ENCODE data around the gene ARHGAP40.

The ARHGAP40 gene

DNA sequence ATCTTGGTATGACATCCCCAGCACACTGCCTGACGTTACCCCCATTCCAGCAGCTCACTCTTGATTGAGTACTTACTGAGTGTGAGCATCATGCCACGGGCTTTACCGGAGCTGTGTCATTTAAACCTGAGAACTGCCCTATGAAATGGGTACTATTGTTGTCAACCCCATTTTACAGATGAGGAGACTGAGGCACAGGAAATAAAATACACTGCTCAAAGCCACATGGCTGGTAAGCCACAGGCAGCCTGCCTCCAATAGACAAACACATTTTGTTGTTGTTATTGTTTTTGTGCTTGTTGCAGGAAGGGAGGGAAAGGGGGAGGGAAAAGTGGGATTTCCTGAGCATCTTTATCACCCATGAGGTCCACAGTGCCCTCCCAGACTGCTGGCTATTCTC lies 69.2 kb downstream of the ARHGAP40 start:
- H3K27ac ChIP-seq (ENCODE audit: extremely low read depth, low read depth, low read length) = no peak overlapping the region
- ChIA-PET CTCF (interaction anchor here (0.8 to 1.6 kb wide), 3 partner anchors 8 to 21 kb away, joined by 3 to 8 read pairs (median 3); no protein-coding TSS in a partner anchor), POLR2A (no interaction called here)
- H3K4me1 ChIP-seq (ENCODE audit: control insufficient read depth, insufficient read depth, low read length) = peaks cover 4% of the 10 kb centered on the region; the same call in 1 of the 2 replicates
- H3K36me3 ChIP-seq (ENCODE audit: control insufficient read depth in 2 of 2, insufficient read depth in 1 of 2, low read length in 2 of 2) = no peaks in the 10 kb centered on the region
- TF ChIP-seq ZFHX2 (tag by site-specific recombination; conservative IDR thresholded peaks at IDR 0.05) = no peak
- no peak overlapping the region for H3K4me3 ChIP-seq (ENCODE audit: low read depth, low read length)
- H3K9me3 ChIP-seq (ENCODE audit: control insufficient read depth, insufficient read depth, low read depth, low read length) = no peaks in the 10 kb centered on the region

DNA sequence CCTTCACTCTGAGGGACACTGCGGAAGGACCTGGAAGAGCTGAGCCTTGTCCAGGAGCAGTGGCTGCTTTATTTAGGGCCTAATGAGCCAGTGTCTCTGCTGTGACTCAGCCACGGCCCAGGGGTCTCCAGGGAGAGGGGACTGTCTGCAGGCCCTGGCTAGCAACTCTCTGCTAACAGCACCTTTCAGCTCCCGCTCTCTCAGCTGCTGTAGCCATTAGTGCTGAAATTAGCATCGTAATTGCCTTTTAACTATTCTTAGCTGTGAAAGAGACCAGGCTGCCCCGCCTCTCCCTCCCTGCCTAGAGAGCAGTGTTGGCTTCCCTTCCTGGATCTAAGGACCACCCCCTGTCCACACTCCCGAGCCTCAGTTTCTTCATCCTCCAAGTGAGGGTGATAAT lies 69.6 kb downstream of the ARHGAP40 start:
- Histone ChIP-seq H3K9me3 (ENCODE audit: control insufficient read depth, insufficient read depth, low read depth, low read length) (no peaks in the 10 kb centered on the region), H3K4me1 (ENCODE audit: control insufficient read depth, insufficient read depth, low read length) (peaks cover 4% of the 10 kb centered on the region; the same call in 1 of the 2 replicates), H3K36me3 (ENCODE audit: control insufficient read depth in 2 of 2, insufficient read depth in 1 of 2, low read length in 2 of 2) (no peaks in the 10 kb centered on the region), H3K27ac (ENCODE audit: extremely low read depth, low read depth, low read length) (no peak overlapping the region), H3K4me3 (ENCODE audit: low read depth, low read length) (no peak overlapping the region)
- TF ChIP-seq SETDB1 (IDR thresholded peaks at IDR 0.05; ENCODE audit: insufficient read length, low read length) (no peak), ZNF777 (tag by site-specific recombination; IDR thresholded peaks at IDR 0.05; ENCODE audit: borderline replicate concordance) (no peak), ZNF600 (tag by site-specific recombination; IDR thresholded peaks at IDR 0.05) (no peak)
- TF ChIP-seq, protein P1, sequence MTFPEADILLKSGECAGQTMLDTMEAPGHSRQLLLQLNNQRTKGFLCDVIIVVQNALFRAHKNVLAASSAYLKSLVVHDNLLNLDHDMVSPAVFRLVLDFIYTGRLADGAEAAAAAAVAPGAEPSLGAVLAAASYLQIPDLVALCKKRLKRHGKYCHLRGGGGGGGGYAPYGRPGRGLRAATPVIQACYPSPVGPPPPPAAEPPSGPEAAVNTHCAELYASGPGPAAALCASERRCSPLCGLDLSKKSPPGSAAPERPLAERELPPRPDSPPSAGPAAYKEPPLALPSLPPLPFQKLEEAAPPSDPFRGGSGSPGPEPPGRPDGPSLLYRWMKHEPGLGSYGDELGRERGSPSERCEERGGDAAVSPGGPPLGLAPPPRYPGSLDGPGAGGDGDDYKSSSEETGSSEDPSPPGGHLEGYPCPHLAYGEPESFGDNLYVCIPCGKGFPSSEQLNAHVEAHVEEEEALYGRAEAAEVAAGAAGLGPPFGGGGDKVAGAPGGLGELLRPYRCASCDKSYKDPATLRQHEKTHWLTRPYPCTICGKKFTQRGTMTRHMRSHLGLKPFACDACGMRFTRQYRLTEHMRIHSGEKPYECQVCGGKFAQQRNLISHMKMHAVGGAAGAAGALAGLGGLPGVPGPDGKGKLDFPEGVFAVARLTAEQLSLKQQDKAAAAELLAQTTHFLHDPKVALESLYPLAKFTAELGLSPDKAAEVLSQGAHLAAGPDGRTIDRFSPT (tag by site-specific recombination; IDR thresholded peaks at IDR 0.05) = no peak
- TF ChIP-seq, protein P2, sequence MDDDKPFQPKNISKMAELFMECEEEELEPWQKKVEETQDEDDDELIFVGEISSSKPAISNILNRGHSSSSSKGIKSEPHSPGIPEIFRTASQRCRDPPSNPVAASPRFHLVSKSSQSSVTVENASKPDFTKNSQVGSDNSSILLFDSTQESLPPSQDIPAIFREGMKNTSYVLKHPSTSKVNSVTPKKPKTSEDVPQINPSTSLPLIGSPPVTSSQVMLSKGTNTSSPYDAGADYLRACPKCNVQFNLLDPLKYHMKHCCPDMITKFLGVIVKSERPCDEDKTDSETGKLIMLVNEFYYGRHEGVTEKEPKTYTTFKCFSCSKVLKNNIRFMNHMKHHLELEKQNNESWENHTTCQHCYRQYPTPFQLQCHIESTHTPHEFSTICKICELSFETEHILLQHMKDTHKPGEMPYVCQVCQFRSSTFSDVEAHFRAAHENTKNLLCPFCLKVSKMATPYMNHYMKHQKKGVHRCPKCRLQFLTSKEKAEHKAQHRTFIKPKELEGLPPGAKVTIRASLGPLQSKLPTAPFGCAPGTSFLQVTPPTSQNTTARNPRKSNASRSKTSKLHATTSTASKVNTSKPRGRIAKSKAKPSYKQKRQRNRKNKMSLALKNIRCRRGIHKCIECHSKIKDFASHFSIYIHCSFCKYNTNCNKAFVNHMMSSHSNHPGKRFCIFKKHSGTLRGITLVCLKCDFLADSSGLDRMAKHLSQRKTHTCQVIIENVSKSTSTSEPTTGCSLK (tag by site-specific recombination; IDR thresholded peaks at IDR 0.05) = no peak
- ChIA-PET CTCF (interaction anchor here (0.8 to 1.6 kb wide), 3 partner anchors 8 to 21 kb away, joined by 3 to 8 read pairs (median 3); no protein-coding TSS in a partner anchor), POLR2A (no interaction called here)

DNA sequence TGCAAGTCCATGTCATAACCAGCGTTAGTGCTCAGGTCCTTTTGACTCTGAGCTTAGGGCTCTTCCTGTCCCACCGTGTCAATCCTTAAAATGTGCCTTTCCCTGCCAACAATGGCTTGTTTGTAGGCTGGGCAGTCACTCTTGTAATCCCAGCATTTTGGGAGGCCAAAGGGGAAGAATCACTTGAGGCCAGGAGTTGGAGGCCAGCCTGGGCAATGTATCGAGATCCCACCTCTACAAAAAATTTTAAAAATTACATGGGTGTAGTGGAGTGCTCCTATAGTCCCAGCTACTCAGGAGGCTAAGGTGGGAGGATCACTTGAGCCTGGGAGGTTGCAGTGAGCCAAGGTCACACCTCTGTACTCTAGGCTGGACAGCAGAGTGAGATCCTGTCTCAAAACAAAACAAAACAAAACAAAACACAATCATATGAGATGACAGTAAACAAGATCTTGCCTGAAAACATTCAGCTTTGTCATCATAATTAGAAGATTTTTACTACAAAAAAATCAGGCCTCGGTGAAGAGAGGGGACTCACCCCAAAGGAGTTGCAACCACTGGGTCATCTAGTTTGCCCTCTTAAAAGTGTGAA lies 70.2 kb downstream of the ARHGAP40 start:
- CTCF ChIA-PET = interaction anchor here (1.1 to 1.6 kb wide), 2 partner anchors 9 to 13 kb away, joined by 3 to 8 read pairs; no protein-coding TSS in a partner anchor
- Histone ChIP-seq H3K36me3 (ENCODE audit: control insufficient read depth in 2 of 2, insufficient read depth in 1 of 2, low read length in 2 of 2) (no peaks in the 10 kb centered on the region), H3K4me3 (ENCODE audit: low read depth, low read length) (no peak overlapping the region), H3K27ac (ENCODE audit: extremely low read depth, low read depth, low read length) (no peak overlapping the region), H3K4me1 (ENCODE audit: control insufficient read depth, insufficient read depth, low read length) (peaks cover 4% of the 10 kb centered on the region; the same call in 1 of the 2 replicates), H3K9me3 (ENCODE audit: control insufficient read depth, insufficient read depth, low read depth, low read length) (no peaks in the 10 kb centered on the region)
- POLR2A ChIA-PET = no interaction called here
- TF ChIP-seq, protein P3, sequence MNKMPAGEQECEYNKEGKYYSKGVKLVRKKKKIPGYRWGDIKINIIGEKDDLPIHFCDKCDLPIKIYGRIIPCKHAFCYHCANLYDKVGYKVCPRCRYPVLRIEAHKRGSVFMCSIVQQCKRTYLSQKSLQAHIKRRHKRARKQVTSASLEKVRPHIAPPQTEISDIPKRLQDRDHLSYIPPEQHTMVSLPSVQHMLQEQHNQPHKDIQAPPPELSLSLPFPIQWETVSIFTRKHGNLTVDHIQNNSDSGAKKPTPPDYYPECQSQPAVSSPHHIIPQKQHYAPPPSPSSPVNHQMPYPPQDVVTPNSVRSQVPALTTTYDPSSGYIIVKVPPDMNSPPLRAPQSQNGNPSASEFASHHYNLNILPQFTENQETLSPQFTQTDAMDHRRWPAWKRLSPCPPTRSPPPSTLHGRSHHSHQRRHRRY (tag by site-specific recombination; IDR thresholded peaks at IDR 0.05) = no peak
- TF ChIP-seq ZNF571 (tag by site-specific recombination; IDR thresholded peaks at IDR 0.05) (no peak), HOXD13 (CRISPR knock-in tag; IDR thresholded peaks at IDR 0.05; ENCODE audit: borderline replicate concordance) (no peak), ZNF175 (tag by site-specific recombination; IDR thresholded peaks at IDR 0.05) (no peak), ZNF660 (tag by site-specific recombination; IDR thresholded peaks at IDR 0.05) (no peak), ZNF174 (tag by site-specific recombination; IDR thresholded peaks at IDR 0.05) (no peak), ZNF530 (tag by site-specific recombination; IDR thresholded peaks at IDR 0.05; ENCODE audit: low read depth) (no peak), ZNF768 (tag by site-specific recombination; IDR thresholded peaks at IDR 0.05) (no peak)
- TF ChIP-seq, protein P4, sequence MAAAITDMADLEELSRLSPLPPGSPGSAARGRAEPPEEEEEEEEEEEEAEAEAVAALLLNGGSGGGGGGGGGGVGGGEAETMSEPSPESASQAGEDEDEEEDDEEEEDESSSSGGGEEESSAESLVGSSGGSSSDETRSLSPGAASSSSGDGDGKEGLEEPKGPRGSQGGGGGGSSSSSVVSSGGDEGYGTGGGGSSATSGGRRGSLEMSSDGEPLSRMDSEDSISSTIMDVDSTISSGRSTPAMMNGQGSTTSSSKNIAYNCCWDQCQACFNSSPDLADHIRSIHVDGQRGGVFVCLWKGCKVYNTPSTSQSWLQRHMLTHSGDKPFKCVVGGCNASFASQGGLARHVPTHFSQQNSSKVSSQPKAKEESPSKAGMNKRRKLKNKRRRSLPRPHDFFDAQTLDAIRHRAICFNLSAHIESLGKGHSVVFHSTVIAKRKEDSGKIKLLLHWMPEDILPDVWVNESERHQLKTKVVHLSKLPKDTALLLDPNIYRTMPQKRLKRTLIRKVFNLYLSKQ (tag by site-specific recombination; IDR thresholded peaks at IDR 0.05; ENCODE audit: borderline replicate concordance) = no peak
- TF ChIP-seq, protein P5, sequence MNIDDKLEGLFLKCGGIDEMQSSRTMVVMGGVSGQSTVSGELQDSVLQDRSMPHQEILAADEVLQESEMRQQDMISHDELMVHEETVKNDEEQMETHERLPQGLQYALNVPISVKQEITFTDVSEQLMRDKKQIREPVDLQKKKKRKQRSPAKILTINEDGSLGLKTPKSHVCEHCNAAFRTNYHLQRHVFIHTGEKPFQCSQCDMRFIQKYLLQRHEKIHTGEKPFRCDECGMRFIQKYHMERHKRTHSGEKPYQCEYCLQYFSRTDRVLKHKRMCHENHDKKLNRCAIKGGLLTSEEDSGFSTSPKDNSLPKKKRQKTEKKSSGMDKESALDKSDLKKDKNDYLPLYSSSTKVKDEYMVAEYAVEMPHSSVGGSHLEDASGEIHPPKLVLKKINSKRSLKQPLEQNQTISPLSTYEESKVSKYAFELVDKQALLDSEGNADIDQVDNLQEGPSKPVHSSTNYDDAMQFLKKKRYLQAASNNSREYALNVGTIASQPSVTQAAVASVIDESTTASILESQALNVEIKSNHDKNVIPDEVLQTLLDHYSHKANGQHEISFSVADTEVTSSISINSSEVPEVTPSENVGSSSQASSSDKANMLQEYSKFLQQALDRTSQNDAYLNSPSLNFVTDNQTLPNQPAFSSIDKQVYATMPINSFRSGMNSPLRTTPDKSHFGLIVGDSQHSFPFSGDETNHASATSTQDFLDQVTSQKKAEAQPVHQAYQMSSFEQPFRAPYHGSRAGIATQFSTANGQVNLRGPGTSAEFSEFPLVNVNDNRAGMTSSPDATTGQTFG (tag by site-specific recombination; IDR thresholded peaks at IDR 0.05; ENCODE audit: borderline replicate concordance) = no peak
- TF ChIP-seq, protein P6, sequence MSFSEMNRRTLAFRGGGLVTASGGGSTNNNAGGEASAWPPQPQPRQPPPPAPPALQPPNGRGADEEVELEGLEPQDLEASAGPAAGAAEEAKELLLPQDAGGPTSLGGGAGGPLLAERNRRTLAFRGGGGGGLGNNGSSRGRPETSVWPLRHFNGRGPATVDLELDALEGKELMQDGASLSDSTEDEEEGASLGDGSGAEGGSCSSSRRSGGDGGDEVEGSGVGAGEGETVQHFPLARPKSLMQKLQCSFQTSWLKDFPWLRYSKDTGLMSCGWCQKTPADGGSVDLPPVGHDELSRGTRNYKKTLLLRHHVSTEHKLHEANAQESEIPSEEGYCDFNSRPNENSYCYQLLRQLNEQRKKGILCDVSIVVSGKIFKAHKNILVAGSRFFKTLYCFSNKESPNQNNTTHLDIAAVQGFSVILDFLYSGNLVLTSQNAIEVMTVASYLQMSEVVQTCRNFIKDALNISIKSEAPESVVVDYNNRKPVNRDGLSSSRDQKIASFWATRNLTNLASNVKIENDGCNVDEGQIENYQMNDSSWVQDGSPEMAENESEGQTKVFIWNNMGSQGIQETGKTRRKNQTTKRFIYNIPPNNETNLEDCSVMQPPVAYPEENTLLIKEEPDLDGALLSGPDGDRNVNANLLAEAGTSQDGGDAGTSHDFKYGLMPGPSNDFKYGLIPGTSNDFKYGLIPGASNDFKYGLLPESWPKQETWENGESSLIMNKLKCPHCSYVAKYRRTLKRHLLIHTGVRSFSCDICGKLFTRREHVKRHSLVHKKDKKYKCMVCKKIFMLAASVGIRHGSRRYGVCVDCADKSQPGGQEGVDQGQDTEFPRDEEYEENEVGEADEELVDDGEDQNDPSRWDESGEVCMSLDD (tag by site-specific recombination; IDR thresholded peaks at IDR 0.05) = no peak
